Endothelial cell (in vitro differentiated cells): ENCODE data around the gene EPHA7. TPM values are rescaled to one million over a fixed set of nuclear protein-coding genes. Genes with fewer than 3 reads are reported as not detected.

Source experiments
- DNase-seq: peaks from one replicate; pipeline ENCODE4 v3.0.0; 2021; ENCODE audit warnings: low spot score
- H3K27ac Mint-ChIP-seq: one replicate; pipeline ENCODE4 v1.8.0; 2021; ENCODE audit warnings: mixed read lengths, inconsistent platforms; ENCODE audit not compliant: unreplicated experiment
- H3K27me3 Mint-ChIP-seq: one replicate; pipeline ENCODE4 v1.8.0; 2021; ENCODE audit warnings: mild to moderate bottlenecking, moderate library complexity, mixed read lengths, inconsistent platforms; ENCODE audit not compliant: unreplicated experiment
- H3K36me3 Mint-ChIP-seq: one replicate; pipeline ENCODE4 v1.8.0; 2021; ENCODE audit warnings: mild to moderate bottlenecking, low read depth, mixed read lengths, inconsistent platforms; ENCODE audit not compliant: unreplicated experiment
- H3K4me1 Mint-ChIP-seq: one replicate; pipeline ENCODE4 v1.8.0; 2021; ENCODE audit warnings: mild to moderate bottlenecking, mixed read lengths, inconsistent platforms; ENCODE audit not compliant: unreplicated experiment
- H3K4me3 Mint-ChIP-seq: one replicate; pipeline ENCODE4 v1.8.0; 2021; ENCODE audit warnings: mild to moderate bottlenecking, mixed read lengths, inconsistent platforms; ENCODE audit not compliant: unreplicated experiment
- H3K9me3 Mint-ChIP-seq: one replicate; pipeline ENCODE4 v1.8.0; 2021; ENCODE audit warnings: mixed read lengths, inconsistent platforms; ENCODE audit not compliant: unreplicated experiment
- CTCF ChIP-seq: fragments of 200-600 bp; sonication (generic); IDR thresholded peaks from one replicate; pipeline ENCODE4 v1.5.0; 2021; ENCODE audit warnings: antibody characterized with exemption; ENCODE audit not compliant: unreplicated experiment
- total RNA-seq: library from RNA; stranded (reverse); fragmentation: NEBNext Ultra II Directional; extraction: Animal tissue kit (Norgen Biotek cat#: 25700); gene quantifications from one replicate; pipeline ENCODE4 v1.2.1, GENCODE V29; 2021; ENCODE audit not compliant: unreplicated experiment

The EPHA7 gene
- total RNA-seq, 1 donor from 2014 or later: 12.1 TPM

- Mint-ChIP-seq H3K27me3 (no peaks in the 10 kb centered on the region), H3K4me3 (no peak overlapping the region), H3K9me3 (no peaks in the 10 kb centered on the region), H3K36me3 (no peaks in the 10 kb centered on the region), H3K27ac (no peak overlapping the region), H3K4me1 (no peaks in the 10 kb centered on the region)
- TF ChIP-seq CTCF: no peak
- DNase-seq: no peak
Measured at GRCh38 chr6:93366506-93366905, 52.9 kb downstream of the EPHA7 start.

GRCh38 chr6:93365445-93365844, 53.9 kb downstream of the EPHA7 start:
- Mint-ChIP-seq H3K4me1 (no peaks in the 10 kb centered on the region), H3K36me3 (no peaks in the 10 kb centered on the region), H3K27me3 (no peaks in the 10 kb centered on the region), H3K9me3 (no peaks in the 10 kb centered on the region), H3K27ac (no peak overlapping the region), H3K4me3 (no peak overlapping the region)
- DNase-seq: no peak
- TF ChIP-seq CTCF: no peak

GRCh38 chr6:93358435-93358834, 60.9 kb downstream of the EPHA7 start:
- Mint-ChIP-seq H3K9me3 (no peaks in the 10 kb centered on the region), H3K4me3 (no peak overlapping the region), H3K27me3 (no peaks in the 10 kb centered on the region), H3K36me3 (no peaks in the 10 kb centered on the region), H3K4me1 (no peaks in the 10 kb centered on the region), H3K27ac (no peak overlapping the region)
- no peak for TF ChIP-seq CTCF
- no peak for DNase-seq

GRCh38 chr6:93352604-93353003, 66.8 kb downstream of the EPHA7 start:
- H3K4me1 Mint-ChIP-seq: no peaks in the 10 kb centered on the region
- no peak for TF ChIP-seq CTCF
- DNase-seq: no peak
- no peaks in the 10 kb centered on the region for H3K9me3 Mint-ChIP-seq
- no peak overlapping the region for H3K27ac Mint-ChIP-seq
- H3K27me3 Mint-ChIP-seq: no peaks in the 10 kb centered on the region
- H3K36me3 Mint-ChIP-seq: no peaks in the 10 kb centered on the region
- no peak overlapping the region for H3K4me3 Mint-ChIP-seq

- H3K4me1 Mint-ChIP-seq: no peaks in the 10 kb centered on the region
- H3K27me3 Mint-ChIP-seq: no peaks in the 10 kb centered on the region
- no peaks in the 10 kb centered on the region for H3K9me3 Mint-ChIP-seq
- no peak for TF ChIP-seq CTCF
- H3K36me3 Mint-ChIP-seq: no peaks in the 10 kb centered on the region
- H3K27ac Mint-ChIP-seq: no peak overlapping the region
- no peak overlapping the region for H3K4me3 Mint-ChIP-seq
- DNase-seq: no peak
Measured at GRCh38 chr6:93351222-93351621, 68.1 kb downstream of the EPHA7 start.
